PC-3 (cell line): ENCODE results near the gene EHD4. TPM values are rescaled to one million over a fixed set of nuclear protein-coding genes. Genes with fewer than 3 reads are reported as not detected.

ENCODE experiments used
- ATAC-seq: fragments of 200-7000 bp; cut with Tn5 transposase; 2 replicates; pipeline ENCODE4 v1.9.1; 2020; ENCODE audit warnings: mild to moderate bottlenecking, moderate library complexity
- BruUV-seq: library from RNA; stranded (reverse); fragments of 400-500 nt; replicated peaks from 2 replicates; lab custom pipeline; 2021; lab: Mats Ljungman, UMichigan
- CTCF ChIA-PET: fragments of 300-600 bp; sonication (Branson Sonifier 250); formaldehyde crosslinking; loops from one replicate; lab custom pipeline; 2022; ENCODE audit warnings: antibody characterized with exemption; lab: Charles Lee
- POLR2A ChIA-PET: fragments of 300-600 bp; sonication (Branson Sonifier 250); formaldehyde crosslinking; loops from one replicate; lab custom pipeline; 2022; ENCODE audit warnings: antibody characterized with exemption; ENCODE audit not compliant: unreplicated experiment; lab: Charles Lee
- DNase-seq: peaks from one replicate; pipeline ENCODE4 v3.0.0-alpha.2; 2015
- H2AFZ ChIP-seq: fragments of 300-600 bp; sonication (generic); 2 replicates; pipeline ENCODE4 v1.6.0; 2016; ENCODE audit warnings: antibody characterized with exemption, low read length
- H3F3A ChIP-seq: fragments of 300-600 bp; sonication (generic); one replicate; pipeline ENCODE4 v1.6.0; 2017; ENCODE audit warnings: antibody characterized with exemption, low read length, control low read depth, mild to moderate bottlenecking; ENCODE audit not compliant: unreplicated experiment
- H3K27ac ChIP-seq: fragments of 300-600 bp; sonication (generic); 2 replicates; pipeline ENCODE4 v1.5.1; 2016; ENCODE audit warnings: mild to moderate bottlenecking, low read length
- H3K27me3 ChIP-seq: fragments of 300-600 bp; sonication (generic); 2 replicates; pipeline ENCODE4 v1.6.1; 2016; ENCODE audit warnings: low read length, mixed read lengths
- H3K36me3 ChIP-seq: fragments of 300-600 bp; sonication (generic); 2 replicates; pipeline ENCODE4 v1.6.1; 2016; ENCODE audit warnings: low read depth, mixed run types, low read length, mixed read lengths
- H3K4me1 ChIP-seq: fragments of 300-600 bp; sonication (generic); 2 replicates; pipeline ENCODE4 v1.5.1; 2016; ENCODE audit warnings: low read length; ENCODE audit not compliant: insufficient read depth
- H3K4me2 ChIP-seq: fragments of 300-600 bp; sonication (generic); 2 replicates; pipeline ENCODE4 v1.6.0; 2016; ENCODE audit warnings: low read length
- H3K4me3 ChIP-seq: fragments of 300-600 bp; sonication (generic); 2 replicates; pipeline ENCODE4 v1.5.1; 2016; ENCODE audit warnings: mild to moderate bottlenecking, low read length, mixed read lengths
- H3K79me2 ChIP-seq: fragments of 300-600 bp; sonication (generic); 2 replicates; pipeline ENCODE4 v1.6.1; 2017; ENCODE audit warnings: low read length, mixed read lengths
- H3K9ac ChIP-seq: fragments of 300-600 bp; sonication (generic); 2 replicates; pipeline ENCODE4 v1.6.0; 2016; ENCODE audit warnings: mild to moderate bottlenecking, low read length
- H3K9me2 ChIP-seq: fragments of 300-600 bp; sonication (generic); replicated peaks from 2 replicates; pipeline ENCODE4 v1.6.1; 2016; ENCODE audit warnings: mixed run types, low read length, mixed read lengths
- H3K9me3 ChIP-seq: fragments of 300-600 bp; sonication (generic); 2 replicates; pipeline ENCODE4 v1.6.1; 2016; ENCODE audit warnings: low read length, mixed read lengths
- H4K20me1 ChIP-seq: fragments of 300-600 bp; sonication (generic); 2 replicates; pipeline ENCODE4 v1.6.1; 2016; ENCODE audit warnings: low read length, mixed read lengths
- EZH2 ChIP-seq: fragments of 300-600 bp; sonication (generic); IDR thresholded peaks from one replicate; pipeline ENCODE4 v1.6.1; 2017; ENCODE audit warnings: antibody characterized with exemption, mild to moderate bottlenecking, low read length; ENCODE audit not compliant: unreplicated experiment
- EZH2phosphoT487 ChIP-seq: fragments of 300-600 bp; sonication (generic); IDR thresholded peaks from 2 replicates; pipeline ENCODE4 v1.6.1; 2018; ENCODE audit warnings: mild to moderate bottlenecking, antibody characterized with exemption, low read length, borderline replicate concordance
- intact Hi-C: fragments of 100-400 bp; cut with micrococcal nuclease; formaldehyde crosslinking; loops from 2 replicates; pipeline ENCODE4 v1.9.0; 2023
- total RNA-seq: library from RNA; depleted of rRNA; stranded (reverse); fragments of >200 nt; gene quantifications from 2 replicates; pipeline ENCODE4 v1.2.3, GENCODE V29; 2014
- TF ChIP-seq, protein P1 (sequence below): fragments of 300-600 bp; sonication (generic); conservative IDR thresholded peaks from 2 replicates; pipeline ENCODE4 v1.5.1; 2017; ENCODE audit warnings: antibody characterized with exemption, low read depth, mild to moderate bottlenecking, low read length

The EHD4 gene
- total RNA-seq, 1 experiment from 2014 or later, result 57.8 TPM

GRCh38 chr15:41882689-41883483 lies 89.5 kb downstream of the EHD4 start:
- Histone ChIP-seq H3K36me3 (no peaks in the 10 kb centered on the region), H3K27ac (no peak overlapping the region), H3K27me3 (no peaks in the 10 kb centered on the region), H3K9me3 (no peaks in the 10 kb centered on the region), H3K4me2 (no peak overlapping the region), H3K9me2 (no peaks in the 10 kb centered on the region), H3F3A (no peaks in the 10 kb centered on the region), H3K79me2 (no peaks in the 10 kb centered on the region), H2AFZ (no peak overlapping the region), H3K9ac (no peak overlapping the region), H4K20me1 (no peaks in the 10 kb centered on the region), H3K4me1 (no peaks in the 10 kb centered on the region), H3K4me3 (no peak overlapping the region)
- ChIA-PET CTCF (no interaction called here), POLR2A (no interaction called here)
- intact Hi-C loops, result no loop called here
- no peak for ATAC-seq
- no TSS peak for BruUV-seq
- DNase-seq, result no peak
- TF ChIP-seq, protein P1, sequence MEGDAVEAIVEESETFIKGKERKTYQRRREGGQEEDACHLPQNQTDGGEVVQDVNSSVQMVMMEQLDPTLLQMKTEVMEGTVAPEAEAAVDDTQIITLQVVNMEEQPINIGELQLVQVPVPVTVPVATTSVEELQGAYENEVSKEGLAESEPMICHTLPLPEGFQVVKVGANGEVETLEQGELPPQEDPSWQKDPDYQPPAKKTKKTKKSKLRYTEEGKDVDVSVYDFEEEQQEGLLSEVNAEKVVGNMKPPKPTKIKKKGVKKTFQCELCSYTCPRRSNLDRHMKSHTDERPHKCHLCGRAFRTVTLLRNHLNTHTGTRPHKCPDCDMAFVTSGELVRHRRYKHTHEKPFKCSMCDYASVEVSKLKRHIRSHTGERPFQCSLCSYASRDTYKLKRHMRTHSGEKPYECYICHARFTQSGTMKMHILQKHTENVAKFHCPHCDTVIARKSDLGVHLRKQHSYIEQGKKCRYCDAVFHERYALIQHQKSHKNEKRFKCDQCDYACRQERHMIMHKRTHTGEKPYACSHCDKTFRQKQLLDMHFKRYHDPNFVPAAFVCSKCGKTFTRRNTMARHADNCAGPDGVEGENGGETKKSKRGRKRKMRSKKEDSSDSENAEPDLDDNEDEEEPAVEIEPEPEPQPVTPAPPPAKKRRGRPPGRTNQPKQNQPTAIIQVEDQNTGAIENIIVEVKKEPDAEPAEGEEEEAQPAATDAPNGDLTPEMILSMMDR, result no peak
- no peak for TF ChIP-seq EZH2phosphoT487
- no peak for TF ChIP-seq EZH2

GRCh38 chr15:41881920-41882688 lies 90.3 kb downstream of the EHD4 start:
- POLR2A ChIA-PET, result no interaction called here

More at GRCh38 chr15:41881920-41882688, 90.3 kb downstream of the EHD4 start:
- no TSS peak for BruUV-seq
- TF ChIP-seq, protein P1, result no peak
- TF ChIP-seq EZH2 (no peak), EZH2phosphoT487 (no peak)
- Histone ChIP-seq H3K4me2 (no peak overlapping the region), H3K9ac (no peak overlapping the region), H3K79me2 (no peaks in the 10 kb centered on the region), H3K9me3 (no peaks in the 10 kb centered on the region), H3F3A (no peaks in the 10 kb centered on the region), H4K20me1 (no peaks in the 10 kb centered on the region), H3K36me3 (no peaks in the 10 kb centered on the region), H3K9me2 (no peaks in the 10 kb centered on the region), H3K4me1 (no peaks in the 10 kb centered on the region), H3K4me3 (no peak overlapping the region), H3K27me3 (no peaks in the 10 kb centered on the region), H3K27ac (no peak overlapping the region), H2AFZ (no peak overlapping the region)
- ATAC-seq, result no peak
- intact Hi-C loops, result no loop called here
- CTCF ChIA-PET, result no interaction called here
- no peak for DNase-seq
